ENCODE measurements around the gene PRKAA2.

Gene PRKAA2

DNA sequence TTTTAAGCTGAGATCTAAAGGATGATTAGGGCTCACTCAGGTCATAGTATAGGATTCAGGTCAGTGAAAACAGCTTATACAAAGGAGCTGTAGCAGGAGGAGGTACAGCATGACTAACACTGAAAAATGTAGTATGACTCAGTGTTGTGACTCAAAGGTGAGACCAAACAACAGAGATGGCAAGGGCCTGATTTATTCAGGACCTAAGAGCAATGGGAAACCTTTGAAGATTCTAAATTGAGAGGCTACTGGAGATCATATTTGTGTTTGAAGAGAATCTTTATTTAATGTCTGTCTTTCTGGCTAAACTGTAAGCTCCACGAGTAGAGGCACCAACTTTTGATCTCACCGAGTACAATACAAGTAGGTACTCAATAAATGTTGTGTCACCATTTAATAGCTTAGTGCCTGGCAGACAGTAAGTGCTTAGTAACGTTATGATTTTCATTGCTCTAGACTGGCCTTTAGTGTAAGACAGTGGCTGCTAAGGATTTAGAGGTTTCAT, 43.5 kb downstream of the PRKAA2 start:
- TF ChIP-seq TAF1 (IDR thresholded peaks at IDR 0.05; ENCODE audit: borderline replicate concordance, insufficient read depth, low read length) (no peak), FOXP2 (optimal IDR thresholded peaks at IDR 0.05; ENCODE audit: borderline replicate concordance, extremely low read depth, extremely low read length, insufficient read depth) (no peak), POLR2AphosphoS5 (IDR thresholded peaks at IDR 0.05; ENCODE audit: low read depth, low read length) (no peak), SIN3A (IDR thresholded peaks at IDR 0.05; ENCODE audit: borderline replicate concordance, insufficient read depth, low read length) (no peak)
- TF ChIP-seq, protein P1, sequence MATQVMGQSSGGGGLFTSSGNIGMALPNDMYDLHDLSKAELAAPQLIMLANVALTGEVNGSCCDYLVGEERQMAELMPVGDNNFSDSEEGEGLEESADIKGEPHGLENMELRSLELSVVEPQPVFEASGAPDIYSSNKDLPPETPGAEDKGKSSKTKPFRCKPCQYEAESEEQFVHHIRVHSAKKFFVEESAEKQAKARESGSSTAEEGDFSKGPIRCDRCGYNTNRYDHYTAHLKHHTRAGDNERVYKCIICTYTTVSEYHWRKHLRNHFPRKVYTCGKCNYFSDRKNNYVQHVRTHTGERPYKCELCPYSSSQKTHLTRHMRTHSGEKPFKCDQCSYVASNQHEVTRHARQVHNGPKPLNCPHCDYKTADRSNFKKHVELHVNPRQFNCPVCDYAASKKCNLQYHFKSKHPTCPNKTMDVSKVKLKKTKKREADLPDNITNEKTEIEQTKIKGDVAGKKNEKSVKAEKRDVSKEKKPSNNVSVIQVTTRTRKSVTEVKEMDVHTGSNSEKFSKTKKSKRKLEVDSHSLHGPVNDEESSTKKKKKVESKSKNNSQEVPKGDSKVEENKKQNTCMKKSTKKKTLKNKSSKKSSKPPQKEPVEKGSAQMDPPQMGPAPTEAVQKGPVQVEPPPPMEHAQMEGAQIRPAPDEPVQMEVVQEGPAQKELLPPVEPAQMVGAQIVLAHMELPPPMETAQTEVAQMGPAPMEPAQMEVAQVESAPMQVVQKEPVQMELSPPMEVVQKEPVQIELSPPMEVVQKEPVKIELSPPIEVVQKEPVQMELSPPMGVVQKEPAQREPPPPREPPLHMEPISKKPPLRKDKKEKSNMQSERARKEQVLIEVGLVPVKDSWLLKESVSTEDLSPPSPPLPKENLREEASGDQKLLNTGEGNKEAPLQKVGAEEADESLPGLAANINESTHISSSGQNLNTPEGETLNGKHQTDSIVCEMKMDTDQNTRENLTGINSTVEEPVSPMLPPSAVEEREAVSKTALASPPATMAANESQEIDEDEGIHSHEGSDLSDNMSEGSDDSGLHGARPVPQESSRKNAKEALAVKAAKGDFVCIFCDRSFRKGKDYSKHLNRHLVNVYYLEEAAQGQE (IDR thresholded peaks at IDR 0.05; ENCODE audit: insufficient read depth in 1 of 2, low read depth in 2 of 2, low read length in 2 of 2): no peak

DNA sequence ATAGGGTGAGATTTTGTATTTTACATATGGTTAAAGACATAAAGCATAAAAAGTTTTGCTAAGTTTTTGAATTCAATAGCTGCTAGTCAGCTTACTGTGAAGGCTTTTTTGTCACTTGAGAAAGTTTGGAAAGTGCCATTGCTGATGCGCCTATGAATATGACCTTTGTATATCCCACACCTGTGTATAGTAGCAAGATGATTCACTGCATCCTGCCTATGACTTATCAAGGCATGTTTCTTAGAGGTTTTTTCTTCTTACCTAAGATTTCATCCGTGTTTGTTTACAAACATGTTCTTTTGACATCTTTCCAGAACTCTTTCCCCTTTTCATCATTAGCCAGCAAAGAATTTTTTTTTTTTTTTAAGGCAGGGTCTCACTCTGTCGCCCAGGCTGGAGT, 51.5 kb downstream of the PRKAA2 start:
- TF ChIP-seq POLR2AphosphoS5 (IDR thresholded peaks at IDR 0.05; ENCODE audit: low read depth, low read length) (no peak), FOXP2 (optimal IDR thresholded peaks at IDR 0.05; ENCODE audit: borderline replicate concordance, extremely low read depth, extremely low read length, insufficient read depth) (no peak), TAF1 (IDR thresholded peaks at IDR 0.05; ENCODE audit: borderline replicate concordance, insufficient read depth, low read length) (no peak), SIN3A (IDR thresholded peaks at IDR 0.05; ENCODE audit: borderline replicate concordance, insufficient read depth, low read length) (no peak)
- TF ChIP-seq, protein P1 (IDR thresholded peaks at IDR 0.05; ENCODE audit: insufficient read depth in 1 of 2, low read depth in 2 of 2, low read length in 2 of 2): no peak

DNA sequence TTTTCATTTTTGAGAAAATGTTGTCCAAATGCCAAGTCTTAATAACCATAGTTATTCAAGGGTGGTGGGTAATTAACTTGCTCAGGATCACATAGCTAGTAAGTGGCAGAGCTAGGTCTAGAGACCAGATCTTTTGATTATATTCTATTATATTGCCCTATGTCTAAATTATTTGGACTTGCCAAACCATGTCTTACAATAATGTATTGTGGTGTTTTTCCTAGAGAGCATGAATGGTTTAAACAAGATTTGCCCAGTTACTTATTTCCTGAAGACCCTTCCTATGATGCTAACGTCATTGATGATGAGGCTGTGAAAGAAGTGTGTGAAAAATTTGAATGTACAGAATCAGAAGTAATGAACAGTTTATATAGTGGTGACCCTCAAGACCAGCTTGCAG, 58.6 kb downstream of the PRKAA2 start:
- TF ChIP-seq SIN3A (IDR thresholded peaks at IDR 0.05; ENCODE audit: borderline replicate concordance, insufficient read depth, low read length) (no peak), TAF1 (IDR thresholded peaks at IDR 0.05; ENCODE audit: borderline replicate concordance, insufficient read depth, low read length) (no peak), POLR2AphosphoS5 (IDR thresholded peaks at IDR 0.05; ENCODE audit: low read depth, low read length) (no peak), FOXP2 (optimal IDR thresholded peaks at IDR 0.05; ENCODE audit: borderline replicate concordance, extremely low read depth, extremely low read length, insufficient read depth) (no peak)
- TF ChIP-seq, protein P1 (IDR thresholded peaks at IDR 0.05; ENCODE audit: insufficient read depth in 1 of 2, low read depth in 2 of 2, low read length in 2 of 2): no peak

DNA sequence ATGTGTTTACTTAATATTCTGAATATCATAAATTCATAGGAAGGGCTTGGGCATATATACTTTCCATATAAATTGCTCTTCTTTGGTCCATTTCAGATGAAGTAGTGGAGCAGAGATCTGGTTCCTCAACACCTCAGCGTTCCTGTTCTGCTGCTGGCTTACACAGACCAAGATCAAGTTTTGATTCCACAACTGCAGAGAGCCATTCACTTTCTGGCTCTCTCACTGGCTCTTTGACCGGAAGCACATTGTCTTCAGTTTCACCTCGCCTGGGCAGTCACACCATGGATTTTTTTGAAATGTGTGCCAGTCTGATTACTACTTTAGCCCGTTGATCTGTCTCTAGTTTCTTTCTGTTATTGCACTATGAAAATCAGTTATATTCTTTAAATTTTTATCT, 62.3 kb downstream of the PRKAA2 start:
- TF ChIP-seq TAF1 (IDR thresholded peaks at IDR 0.05; ENCODE audit: borderline replicate concordance, insufficient read depth, low read length): no peak
- TF ChIP-seq FOXP2 (optimal IDR thresholded peaks at IDR 0.05; ENCODE audit: borderline replicate concordance, extremely low read depth, extremely low read length, insufficient read depth): no peak
- TF ChIP-seq, protein P1 (IDR thresholded peaks at IDR 0.05; ENCODE audit: insufficient read depth in 1 of 2, low read depth in 2 of 2, low read length in 2 of 2): no peak
- no peak for TF ChIP-seq SIN3A (IDR thresholded peaks at IDR 0.05; ENCODE audit: borderline replicate concordance, insufficient read depth, low read length)
- TF ChIP-seq POLR2AphosphoS5 (IDR thresholded peaks at IDR 0.05; ENCODE audit: low read depth, low read length): no peak

Measured in PFSK-1 (cell line).